GM19035 (cell line): ENCODE results near the gene GSPT1.
"Not testable (repeated sequence)": the region's sequence is repeated elsewhere in the genome, so short reads cannot be mapped to it uniquely, and the experiment has no call there.

ENCODE experiments used
- ATAC-seq: cut with Tn5 transposase; IDR thresholded peaks from one replicate; pipeline ENCODE4 v1.9.1; 2021; ENCODE audit not compliant: unreplicated experiment

The GSPT1 gene

GRCh38 chr16:11862489-11862888, 53.3 kb downstream of the GSPT1 start:
- ATAC-seq = no peak

GRCh38 chr16:11857161-11857560, 58.6 kb downstream of the GSPT1 start:
- no peak for ATAC-seq

- ATAC-seq = no peak
These were observed 63.5 kb downstream of the GSPT1 start for GRCh38 chr16:11852092-11852809.

- peak; percentile 89 for ATAC-seq
These were observed 64.3 kb downstream of the GSPT1 start, which contains the start of gene RSL1D1 for GRCh38 chr16:11851294-11852091. Gene RSL1D1 (minus strand): TSS chr16:11851542. CDS start chr16:11851512, 30 bp downstream.

GRCh38 chr16:11848842-11849241, 66.9 kb downstream of the GSPT1 start:
- no peak for ATAC-seq

- ATAC-seq = no peak
These were observed 71.3 kb downstream of the GSPT1 start for GRCh38 chr16:11844499-11844898.

GRCh38 chr16:11843861-11844260, 71.9 kb downstream of the GSPT1 start:
- ATAC-seq = no peak

GRCh38 chr16:11843206-11843605, 72.5 kb downstream of the GSPT1 start:
- no peak for ATAC-seq

GRCh38 chr16:11841026-11841425, 74.7 kb downstream of the GSPT1 start:
- no peak for ATAC-seq

- ATAC-seq = no peak
These were observed 79.0 kb downstream of the GSPT1 start for GRCh38 chr16:11836650-11837244.

GRCh38 chr16:11835891-11836649, 79.7 kb downstream of the GSPT1 start:
- no peak for ATAC-seq

- no peak for ATAC-seq
These were observed 80.4 kb downstream of the GSPT1 start for GRCh38 chr16:11835309-11835708.

GRCh38 chr16:11833951-11834695, 81.6 kb downstream of the GSPT1 start:
- ATAC-seq = no peak

GRCh38 chr16:11828696-11829095, 87.1 kb downstream of the GSPT1 start:
- ATAC-seq = no peak

GRCh38 chr16:11825520-11826165, 90.1 kb downstream of the GSPT1 start:
- ATAC-seq = not testable (repeated sequence)

GRCh38 chr16:11824362-11824761, 91.4 kb downstream of the GSPT1 start:
- ATAC-seq = no peak

- not testable (repeated sequence) for ATAC-seq
These were observed 92.1 kb downstream of the GSPT1 start for GRCh38 chr16:11823645-11824044.

- no peak for ATAC-seq
These were observed 96.0 kb downstream of the GSPT1 start for GRCh38 chr16:11819798-11820197.

- ATAC-seq = not testable (repeated sequence)
These were observed 96.8 kb downstream of the GSPT1 start for GRCh38 chr16:11818970-11819369.
